Muscle of back (tissue), 11 donors: Measurements from ENCODE around the gene TGFBR3L. TPM values are rescaled to one million over a fixed set of nuclear protein-coding genes. Genes with fewer than 3 reads are reported as not detected.
A peak's percentile ranks its signal among the peaks of the same experiment; 100 is the strongest.
"Not testable (repeated sequence)": the region's sequence is repeated elsewhere in the genome, so short reads cannot be mapped to it uniquely, and the experiment has no call there.

Experiments used
- DNase-seq, 3 donors: peaks; one replicate each; pipeline versions ENCODE4 v3.0.0 to v3.0.0-alpha.2; 2013
- polyA plus RNA-seq, 10 donors: library from polyadenylated mRNA; unstranded; fragments of 120-200 nt; gene quantifications; one replicate each; pipeline ENCODE4 v1.2.1, GENCODE V29; 2013; ENCODE audit not compliant: insufficient read length in 10 of 10

TGFBR3L gene
- polyA plus RNA-seq, 10 donors = 0.23 to 0.52 (median 0.46) TPM; not detected in 5

GRCh38 chr19:7926727-7927604 is 12.3 kb downstream of the TGFBR3L start:
- no peak for DNase-seq

GRCh38 chr19:7927605-7928333 is 13.1 kb downstream of the TGFBR3L start:
- peak in 1 of 3 donors; percentile 12 for DNase-seq

- no peak for DNase-seq
Measured at GRCh38 chr19:7928334-7928706, 13.7 kb downstream of the TGFBR3L start.

GRCh38 chr19:7928741-7929701 is 14.4 kb downstream of the TGFBR3L start:
- DNase-seq = peak in 2 of 3 donors; percentile 31 to 46

GRCh38 chr19:7930030-7930429 is 15.4 kb downstream of the TGFBR3L start:
- not testable (repeated sequence) for DNase-seq

- no peak for DNase-seq
Measured at GRCh38 chr19:7930765-7931164, 16.1 kb downstream of the TGFBR3L start.

GRCh38 chr19:7931221-7932061 is 16.8 kb downstream of the TGFBR3L start:
- no peak for DNase-seq

GRCh38 chr19:7932276-7932929 is 17.8 kb downstream of the TGFBR3L start:
- DNase-seq = no peak

- DNase-seq = no peak
Measured at GRCh38 chr19:7932930-7933300, 18.3 kb downstream of the TGFBR3L start.

- DNase-seq = no peak
Measured at GRCh38 chr19:7933411-7933810, 18.8 kb downstream of the TGFBR3L start.

GRCh38 chr19:7933828-7934725 is 19.4 kb downstream of the TGFBR3L start:
- DNase-seq = no peak

- no peak for DNase-seq
Measured at GRCh38 chr19:7934766-7935165, 20.1 kb downstream of the TGFBR3L start.

GRCh38 chr19:7940841-7941240 is 26.2 kb downstream of the TGFBR3L start:
- DNase-seq = no peak

GRCh38 chr19:7941895-7942596 is 27.4 kb downstream of the TGFBR3L start:
- no peak for DNase-seq

- no peak for DNase-seq
Measured at GRCh38 chr19:7942981-7943443, 28.4 kb downstream of the TGFBR3L start.

- DNase-seq = peak; percentile 99 to 100 (median 99)
Measured at GRCh38 chr19:7943444-7944176, 29.0 kb downstream of the TGFBR3L start, which contains the start of gene TIMM44. Gene TIMM44 (minus strand): TSS chr19:7943666. CDS start chr19:7943651, 15 bp downstream.

GRCh38 chr19:7944177-7944761 is 29.6 kb downstream of the TGFBR3L start:
- DNase-seq = peak; percentile 94 to 96 (median 94)
